Measurements from ENCODE around the gene LOXL1.

DNA sequence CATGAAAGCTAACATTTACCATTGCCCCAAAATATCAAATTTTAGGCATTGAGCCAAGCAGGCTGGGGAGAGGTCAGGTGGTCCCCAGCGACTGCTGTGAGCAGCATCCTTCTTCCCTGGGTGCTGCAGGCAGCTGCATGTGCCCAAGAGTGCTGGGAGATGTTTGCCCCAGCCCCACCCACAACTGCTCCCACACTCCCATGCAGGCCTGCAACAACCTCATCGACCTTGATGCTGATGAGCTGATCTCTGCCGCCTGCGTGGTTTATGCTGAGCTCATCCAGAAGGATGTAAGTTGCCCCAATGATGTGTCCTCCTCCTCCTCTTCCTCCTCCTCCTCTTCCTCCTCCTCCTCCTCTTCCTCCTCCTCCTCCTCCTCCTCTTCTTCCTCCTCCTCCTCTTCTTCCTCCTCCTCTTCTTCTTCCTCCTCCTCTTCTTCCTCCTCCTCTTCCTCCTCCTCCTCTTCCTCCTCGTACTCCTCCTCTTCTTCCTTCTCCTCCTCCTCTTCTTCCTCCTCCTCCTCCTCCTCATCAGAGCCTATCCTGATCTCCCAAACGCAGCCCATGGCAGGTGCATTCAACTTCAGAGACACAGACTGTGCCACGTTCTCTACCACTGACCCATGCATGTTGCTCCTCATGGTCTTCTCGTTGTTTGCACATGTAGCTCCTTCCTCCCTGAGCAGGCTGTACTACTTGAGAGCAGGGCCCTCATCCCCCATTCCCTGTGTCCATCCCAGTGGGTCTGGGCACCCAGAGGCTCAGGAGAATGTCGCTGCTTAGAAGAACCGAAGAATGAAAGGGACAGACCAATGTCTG, 37.8 kb upstream of the LOXL1 start:
- TF ChIP-seq, protein P1, sequence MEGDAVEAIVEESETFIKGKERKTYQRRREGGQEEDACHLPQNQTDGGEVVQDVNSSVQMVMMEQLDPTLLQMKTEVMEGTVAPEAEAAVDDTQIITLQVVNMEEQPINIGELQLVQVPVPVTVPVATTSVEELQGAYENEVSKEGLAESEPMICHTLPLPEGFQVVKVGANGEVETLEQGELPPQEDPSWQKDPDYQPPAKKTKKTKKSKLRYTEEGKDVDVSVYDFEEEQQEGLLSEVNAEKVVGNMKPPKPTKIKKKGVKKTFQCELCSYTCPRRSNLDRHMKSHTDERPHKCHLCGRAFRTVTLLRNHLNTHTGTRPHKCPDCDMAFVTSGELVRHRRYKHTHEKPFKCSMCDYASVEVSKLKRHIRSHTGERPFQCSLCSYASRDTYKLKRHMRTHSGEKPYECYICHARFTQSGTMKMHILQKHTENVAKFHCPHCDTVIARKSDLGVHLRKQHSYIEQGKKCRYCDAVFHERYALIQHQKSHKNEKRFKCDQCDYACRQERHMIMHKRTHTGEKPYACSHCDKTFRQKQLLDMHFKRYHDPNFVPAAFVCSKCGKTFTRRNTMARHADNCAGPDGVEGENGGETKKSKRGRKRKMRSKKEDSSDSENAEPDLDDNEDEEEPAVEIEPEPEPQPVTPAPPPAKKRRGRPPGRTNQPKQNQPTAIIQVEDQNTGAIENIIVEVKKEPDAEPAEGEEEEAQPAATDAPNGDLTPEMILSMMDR (IDR thresholded peaks at IDR 0.05; ENCODE audit: low read depth, low read length, missing input control) = no peak
- TF ChIP-seq YY1 (IDR thresholded peaks at IDR 0.05) (no peak), HNF4A (conservative IDR thresholded peaks at IDR 0.05) (no peak), SP1 (IDR thresholded peaks at IDR 0.05) (no peak), RAD21 (IDR thresholded peaks at IDR 0.05) (no peak), EGR1 (IDR thresholded peaks at IDR 0.05; ENCODE audit: low read depth in 2 of 2) (no peak), JUND (IDR thresholded peaks at IDR 0.05) (no peak), GABPA (IDR thresholded peaks at IDR 0.05 in 1 of 2, conservative IDR thresholded peaks at IDR 0.05 in 1 of 2) (no peak), NR2F2 (IDR thresholded peaks at IDR 0.05) (no peak)
- TF ChIP-seq, protein P2, sequence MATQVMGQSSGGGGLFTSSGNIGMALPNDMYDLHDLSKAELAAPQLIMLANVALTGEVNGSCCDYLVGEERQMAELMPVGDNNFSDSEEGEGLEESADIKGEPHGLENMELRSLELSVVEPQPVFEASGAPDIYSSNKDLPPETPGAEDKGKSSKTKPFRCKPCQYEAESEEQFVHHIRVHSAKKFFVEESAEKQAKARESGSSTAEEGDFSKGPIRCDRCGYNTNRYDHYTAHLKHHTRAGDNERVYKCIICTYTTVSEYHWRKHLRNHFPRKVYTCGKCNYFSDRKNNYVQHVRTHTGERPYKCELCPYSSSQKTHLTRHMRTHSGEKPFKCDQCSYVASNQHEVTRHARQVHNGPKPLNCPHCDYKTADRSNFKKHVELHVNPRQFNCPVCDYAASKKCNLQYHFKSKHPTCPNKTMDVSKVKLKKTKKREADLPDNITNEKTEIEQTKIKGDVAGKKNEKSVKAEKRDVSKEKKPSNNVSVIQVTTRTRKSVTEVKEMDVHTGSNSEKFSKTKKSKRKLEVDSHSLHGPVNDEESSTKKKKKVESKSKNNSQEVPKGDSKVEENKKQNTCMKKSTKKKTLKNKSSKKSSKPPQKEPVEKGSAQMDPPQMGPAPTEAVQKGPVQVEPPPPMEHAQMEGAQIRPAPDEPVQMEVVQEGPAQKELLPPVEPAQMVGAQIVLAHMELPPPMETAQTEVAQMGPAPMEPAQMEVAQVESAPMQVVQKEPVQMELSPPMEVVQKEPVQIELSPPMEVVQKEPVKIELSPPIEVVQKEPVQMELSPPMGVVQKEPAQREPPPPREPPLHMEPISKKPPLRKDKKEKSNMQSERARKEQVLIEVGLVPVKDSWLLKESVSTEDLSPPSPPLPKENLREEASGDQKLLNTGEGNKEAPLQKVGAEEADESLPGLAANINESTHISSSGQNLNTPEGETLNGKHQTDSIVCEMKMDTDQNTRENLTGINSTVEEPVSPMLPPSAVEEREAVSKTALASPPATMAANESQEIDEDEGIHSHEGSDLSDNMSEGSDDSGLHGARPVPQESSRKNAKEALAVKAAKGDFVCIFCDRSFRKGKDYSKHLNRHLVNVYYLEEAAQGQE (IDR thresholded peaks at IDR 0.05) = no peak
- TF ChIP-seq, protein P3, sequence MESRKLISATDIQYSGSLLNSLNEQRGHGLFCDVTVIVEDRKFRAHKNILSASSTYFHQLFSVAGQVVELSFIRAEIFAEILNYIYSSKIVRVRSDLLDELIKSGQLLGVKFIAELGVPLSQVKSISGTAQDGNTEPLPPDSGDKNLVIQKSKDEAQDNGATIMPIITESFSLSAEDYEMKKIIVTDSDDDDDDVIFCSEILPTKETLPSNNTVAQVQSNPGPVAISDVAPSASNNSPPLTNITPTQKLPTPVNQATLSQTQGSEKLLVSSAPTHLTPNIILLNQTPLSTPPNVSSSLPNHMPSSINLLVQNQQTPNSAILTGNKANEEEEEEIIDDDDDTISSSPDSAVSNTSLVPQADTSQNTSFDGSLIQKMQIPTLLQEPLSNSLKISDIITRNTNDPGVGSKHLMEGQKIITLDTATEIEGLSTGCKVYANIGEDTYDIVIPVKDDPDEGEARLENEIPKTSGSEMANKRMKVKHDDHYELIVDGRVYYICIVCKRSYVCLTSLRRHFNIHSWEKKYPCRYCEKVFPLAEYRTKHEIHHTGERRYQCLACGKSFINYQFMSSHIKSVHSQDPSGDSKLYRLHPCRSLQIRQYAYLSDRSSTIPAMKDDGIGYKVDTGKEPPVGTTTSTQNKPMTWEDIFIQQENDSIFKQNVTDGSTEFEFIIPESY (IDR thresholded peaks at IDR 0.05) = no peak
- TF ChIP-seq, protein P4, sequence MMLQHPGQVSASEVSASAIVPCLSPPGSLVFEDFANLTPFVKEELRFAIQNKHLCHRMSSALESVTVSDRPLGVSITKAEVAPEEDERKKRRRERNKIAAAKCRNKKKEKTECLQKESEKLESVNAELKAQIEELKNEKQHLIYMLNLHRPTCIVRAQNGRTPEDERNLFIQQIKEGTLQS (IDR thresholded peaks at IDR 0.05) = no peak
- TF ChIP-seq, protein P5, sequence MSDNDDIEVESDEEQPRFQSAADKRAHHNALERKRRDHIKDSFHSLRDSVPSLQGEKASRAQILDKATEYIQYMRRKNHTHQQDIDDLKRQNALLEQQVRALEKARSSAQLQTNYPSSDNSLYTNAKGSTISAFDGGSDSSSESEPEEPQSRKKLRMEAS (IDR thresholded peaks at IDR 0.05) = no peak

Data from liver (tissue), 3 donors.